Measurements from ENCODE around the gene LRRC14B.

- TF ChIP-seq REST (IDR thresholded peaks at IDR 0.05; ENCODE audit: insufficient read depth in 1 of 2, low read depth in 2 of 2, low read length in 1 of 2) = no peak
- no peak for TF ChIP-seq POLR2AphosphoS5 (IDR thresholded peaks at IDR 0.05; ENCODE audit: low read depth, low read length)
- no peak for TF ChIP-seq CTCF (IDR thresholded peaks at IDR 0.05)
- TF ChIP-seq SIN3A (IDR thresholded peaks at IDR 0.05; ENCODE audit: borderline replicate concordance, insufficient read depth, low read depth, low read length) = no peak
Measured at GRCh38 chr5:174291-174600, 17.0 kb upstream of the LRRC14B start.
